ENCODE data around the gene TPTE2.
"Not testable (repeated sequence)": the region's sequence is repeated elsewhere in the genome, so short reads cannot be mapped to it uniquely, and the experiment has no call there.

TPTE2 gene

DNA sequence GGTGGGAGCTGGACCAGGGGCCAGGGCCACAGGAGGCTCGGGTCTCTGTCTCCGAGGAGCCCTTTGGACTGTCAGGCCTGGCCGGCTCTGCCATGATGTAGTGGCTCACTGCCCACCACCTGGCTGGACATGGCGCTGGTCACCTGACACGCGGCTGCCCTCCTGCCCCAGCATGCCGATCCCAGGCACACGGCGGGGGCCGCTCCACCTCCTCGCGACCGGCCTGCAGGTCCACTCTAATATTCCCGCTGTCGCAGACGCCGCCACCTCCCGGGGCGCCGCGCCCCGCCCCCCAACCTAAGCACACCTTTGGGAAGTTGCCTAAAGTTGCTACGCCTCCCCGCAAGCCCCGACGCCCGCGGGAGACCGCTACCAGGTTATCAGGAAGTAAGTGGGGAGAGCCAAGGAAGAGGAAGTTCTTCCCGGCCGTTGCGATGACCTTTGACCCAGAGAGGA lies at the start of gene TPTE2:
TSS of gene TPTE2 (minus strand) at position 406 of the 456 bp plus-strand sequence. CDS start 58,298 bp downstream, outside the sequence.
- DNase-seq: not testable (repeated sequence)

- no peak for DNase-seq
Observed at GRCh38 chr13:19607523-19608078, 46.3 kb upstream of the TPTE2 start.

DNA sequence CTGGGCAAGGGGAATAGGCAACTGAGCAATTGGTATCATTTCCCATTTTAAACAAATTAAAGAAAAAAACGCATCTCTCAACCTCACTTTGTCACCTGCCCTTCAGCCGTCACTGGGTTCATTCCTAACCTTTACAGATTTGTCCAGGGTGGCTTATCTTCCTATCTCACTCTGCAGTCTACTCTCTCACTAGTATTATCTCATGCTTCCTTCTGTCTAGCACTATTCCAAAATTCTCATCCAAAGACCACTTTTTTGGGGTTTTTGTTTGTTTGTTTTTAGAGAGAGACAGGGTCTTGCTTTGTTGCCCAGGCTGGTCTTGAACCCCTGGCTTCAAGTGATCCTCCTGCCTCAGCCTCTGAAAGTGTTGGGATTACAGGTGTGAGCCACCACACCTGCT lies 45.4 kb upstream of the TPTE2 start:
- no peak for DNase-seq

GRCh38 chr13:19606152-19606551 lies 44.8 kb upstream of the TPTE2 start:
- no peak for DNase-seq

DNA sequence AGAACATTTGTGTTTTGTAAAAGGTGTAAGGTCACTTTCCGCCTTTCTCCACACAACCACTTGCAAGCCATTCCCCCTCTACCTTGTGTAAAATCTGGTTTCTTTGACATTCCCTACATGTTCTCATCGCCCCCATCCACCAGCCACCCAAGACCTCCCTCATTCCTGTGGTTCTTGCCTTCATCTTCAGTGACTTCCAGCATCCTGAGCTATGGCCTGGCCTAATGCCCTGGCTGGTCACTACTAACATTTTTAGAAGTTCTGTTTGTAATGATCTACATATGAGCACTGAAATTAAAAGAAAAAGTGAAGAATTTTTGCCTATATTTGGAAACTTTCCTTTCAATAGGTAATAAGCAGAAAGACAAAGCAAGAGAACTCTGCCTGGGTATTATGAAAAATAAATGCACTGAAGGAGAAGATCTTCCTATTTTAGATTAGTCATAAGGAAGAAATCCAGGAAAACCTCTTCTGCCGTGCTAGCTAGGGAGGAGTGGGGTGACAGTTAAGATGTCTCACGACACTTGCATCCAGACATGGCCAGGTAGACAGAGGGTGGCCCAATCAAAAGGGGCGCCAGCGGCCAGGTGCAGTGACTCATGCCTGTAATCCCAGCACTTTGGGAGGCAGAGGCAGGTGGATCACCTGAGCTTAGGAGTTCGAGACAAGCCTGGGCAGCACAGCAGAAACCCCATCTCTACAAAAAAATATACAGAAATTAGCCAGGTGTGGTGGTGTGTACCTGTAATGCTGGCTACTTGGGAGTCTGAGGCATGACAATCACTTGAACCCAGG lies 44.0 kb upstream of the TPTE2 start:
- DNase-seq: no peak

GRCh38 chr13:19604306-19604705 lies 43.0 kb upstream of the TPTE2 start:
- no peak for DNase-seq

DNA sequence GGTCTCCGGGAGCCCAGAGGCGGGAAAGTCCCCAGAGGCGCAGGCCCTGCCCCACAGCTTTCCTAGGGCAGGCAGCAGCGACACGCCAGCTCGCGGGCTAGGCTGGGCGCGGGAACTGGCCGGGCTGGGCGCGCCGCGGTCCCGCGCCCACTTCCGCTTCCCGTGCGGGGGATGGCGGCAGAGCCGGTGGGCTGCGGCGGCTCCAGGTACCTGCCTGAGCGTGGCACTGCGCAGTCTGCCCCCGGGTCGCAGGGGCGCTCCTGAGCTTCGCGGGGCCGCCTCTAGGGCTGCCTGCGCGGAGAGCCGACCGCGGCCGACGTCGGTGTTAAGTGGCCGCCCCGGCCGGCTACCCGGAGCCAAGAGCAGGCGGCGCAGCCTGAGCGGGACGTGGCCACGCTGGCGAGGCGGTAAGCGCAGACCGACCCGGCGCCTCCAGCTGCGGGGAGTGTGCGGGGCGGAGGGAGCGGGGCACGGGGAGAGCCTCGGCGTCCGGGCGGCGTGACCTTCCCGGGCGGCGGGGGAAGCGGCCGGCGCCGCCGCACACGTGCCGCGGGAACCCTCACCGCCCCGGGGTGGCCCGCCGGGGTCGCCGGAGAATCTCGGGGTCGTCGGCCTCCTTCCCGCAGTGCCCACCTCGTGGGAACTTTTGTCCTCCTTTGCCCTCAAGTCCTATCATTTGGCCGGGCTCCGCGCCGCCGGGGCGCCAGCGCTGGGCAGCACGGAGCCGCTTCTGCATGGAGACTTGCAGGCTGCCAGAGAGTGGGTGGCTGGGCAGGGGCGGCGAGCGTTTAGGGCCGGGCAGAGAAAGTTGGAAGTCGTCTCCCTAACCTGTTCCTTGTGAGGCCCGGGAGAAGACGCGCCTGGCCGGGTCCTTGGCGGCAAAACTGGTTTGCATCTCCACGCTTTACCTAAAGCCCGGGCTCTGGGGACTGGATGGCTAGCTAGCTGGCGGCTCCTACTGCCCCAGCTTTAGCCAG lies 40.7 kb upstream of the TPTE2 start:
- no peak for DNase-seq

DNA sequence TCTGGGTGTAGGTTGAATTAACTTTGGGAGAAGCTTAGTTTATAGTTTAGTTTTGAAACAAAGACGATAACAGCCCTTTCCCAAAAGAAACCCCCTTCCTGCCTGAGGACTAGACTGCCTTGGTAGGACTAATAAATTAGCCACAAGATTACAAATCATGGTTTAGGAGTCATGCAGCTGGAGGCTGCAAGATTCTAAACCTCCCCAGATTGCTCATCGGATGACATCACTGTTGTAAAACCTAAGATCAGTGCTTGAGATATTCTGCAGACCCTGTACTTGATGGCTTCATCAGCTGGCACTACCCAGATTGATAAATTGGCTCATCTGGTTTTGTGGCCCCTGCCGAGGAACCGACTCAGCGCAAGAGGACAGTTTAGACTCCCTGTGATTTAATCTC lies 36.2 kb upstream of the TPTE2 start:
- DNase-seq: no peak

DNA sequence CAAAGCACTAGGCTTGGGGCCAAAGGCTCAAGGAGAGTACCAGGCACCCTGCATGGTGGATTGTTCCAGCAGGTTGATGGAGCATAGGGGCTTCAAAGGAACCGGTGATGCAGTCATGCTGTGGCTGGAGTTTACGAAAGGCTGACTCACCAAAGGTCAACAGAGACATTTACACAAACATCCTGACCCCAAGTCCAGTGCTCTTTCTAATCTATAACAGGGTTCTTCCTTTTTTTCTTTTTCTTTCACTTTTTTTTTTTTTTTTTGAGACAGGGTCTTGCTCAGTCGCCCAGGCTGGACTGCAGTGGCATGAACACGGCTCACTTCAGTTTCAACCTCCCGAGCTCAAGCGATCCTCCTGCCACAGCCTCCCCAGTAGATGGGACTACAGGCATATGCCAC lies 35.6 kb upstream of the TPTE2 start:
- DNase-seq: no peak

- no peak for DNase-seq
Observed at GRCh38 chr13:19596086-19596485, 34.8 kb upstream of the TPTE2 start.

DNA sequence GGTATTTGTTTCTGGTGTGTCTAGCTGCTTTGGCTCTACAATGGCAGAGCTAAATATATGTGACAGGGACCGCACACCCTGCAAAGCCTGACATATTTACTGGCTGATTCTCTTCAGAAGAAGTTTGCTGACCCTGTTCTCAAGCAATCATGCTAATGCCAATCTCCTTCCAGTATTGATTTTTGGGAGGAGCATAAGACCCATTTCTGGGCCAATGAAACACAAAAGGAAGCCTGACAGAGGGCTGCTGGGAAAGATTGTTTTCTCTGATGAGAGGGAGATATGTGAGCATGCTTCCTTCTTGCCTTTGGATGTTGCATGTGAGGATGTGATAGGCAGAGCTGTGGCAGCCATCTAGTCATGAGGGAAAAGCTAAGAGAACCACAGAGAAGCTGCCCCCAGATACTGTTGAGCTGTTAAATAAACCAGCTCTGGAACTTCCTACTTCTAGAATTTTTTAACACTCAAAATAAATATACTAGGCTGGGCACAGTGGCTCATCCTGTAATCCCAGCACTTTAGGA lies 31.4 kb upstream of the TPTE2 start:
- DNase-seq: no peak

GRCh38 chr13:19591864-19592263 lies 30.5 kb upstream of the TPTE2 start:
- DNase-seq: no peak

GRCh38 chr13:19590423-19590822 lies 29.1 kb upstream of the TPTE2 start:
- no peak for DNase-seq

DNA sequence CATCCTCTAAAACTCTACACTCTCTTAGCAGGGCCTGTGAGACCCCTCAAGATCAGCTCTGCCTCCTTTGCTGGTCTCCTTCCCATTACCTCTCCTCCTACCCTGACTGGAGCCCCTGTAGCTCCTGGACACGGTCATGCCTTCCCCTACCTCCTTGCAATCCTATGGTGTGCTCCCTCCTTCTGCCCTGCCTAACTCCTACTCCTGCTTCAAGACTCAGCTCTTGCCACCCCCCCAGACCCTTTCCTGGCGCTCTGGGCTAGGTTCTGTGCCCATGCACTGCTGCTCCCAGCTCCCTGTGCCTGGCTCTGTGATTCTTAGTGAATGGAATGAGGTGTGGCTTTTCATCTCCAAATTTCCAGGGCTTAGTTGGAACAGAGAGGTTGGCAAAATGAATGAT lies 28.0 kb upstream of the TPTE2 start:
- DNase-seq: no peak

DNA sequence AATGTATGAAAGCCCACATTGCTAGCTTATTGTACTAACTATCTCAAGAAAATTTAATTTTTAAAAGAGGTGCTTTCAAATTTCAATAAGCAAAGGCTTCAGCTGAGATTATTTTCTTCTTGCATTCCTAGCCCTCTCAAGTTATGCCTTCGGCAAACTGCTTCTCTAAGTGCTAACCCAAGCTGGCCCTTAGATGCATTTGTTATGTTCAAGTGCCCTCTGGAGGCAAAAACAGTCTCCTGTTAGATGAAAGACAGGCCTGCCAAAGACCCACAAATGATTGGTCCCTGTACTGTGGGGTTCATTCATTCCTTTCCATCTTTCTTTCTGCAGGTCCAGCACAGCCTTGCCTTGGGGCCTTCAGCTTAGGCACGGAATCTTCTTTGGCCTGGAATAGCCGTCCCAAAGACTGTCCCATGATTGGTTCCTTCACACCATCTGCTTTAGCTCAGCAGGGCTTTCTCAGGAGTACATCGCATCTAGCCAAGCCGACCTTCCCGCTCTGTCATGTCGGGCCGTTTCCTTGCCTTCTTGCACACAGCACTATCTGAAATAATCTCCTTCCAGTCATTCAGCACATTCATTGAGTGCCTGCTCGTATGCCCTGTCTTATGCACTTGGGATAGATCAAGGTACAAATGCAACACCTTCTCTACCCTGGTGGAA lies 26.4 kb upstream of the TPTE2 start:
- no peak for DNase-seq

GRCh38 chr13:19586904-19587634 lies 25.7 kb upstream of the TPTE2 start:
- no peak for DNase-seq

- DNase-seq: no peak
Observed at GRCh38 chr13:19581675-19582074, 20.3 kb upstream of the TPTE2 start.

DNA sequence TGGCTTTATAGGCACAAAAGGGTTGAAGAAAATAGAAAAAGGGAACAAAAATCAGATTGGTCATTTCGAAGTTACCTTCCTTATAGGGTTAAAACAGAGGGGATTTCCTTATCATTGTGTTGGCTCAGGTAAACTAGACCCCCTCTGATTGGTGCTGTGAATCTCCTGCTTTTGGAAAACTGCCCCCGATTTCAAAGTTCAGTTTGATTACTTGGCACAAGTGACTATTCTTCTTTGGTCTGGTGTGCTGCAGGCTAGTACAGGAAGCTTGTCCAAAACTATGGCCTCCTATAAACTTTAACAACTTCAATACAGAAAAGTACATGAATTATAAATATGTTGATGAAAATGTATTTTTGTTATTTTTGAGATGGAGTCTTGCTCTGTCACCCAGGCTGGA lies 13.9 kb upstream of the TPTE2 start:
- no peak for DNase-seq

DNA sequence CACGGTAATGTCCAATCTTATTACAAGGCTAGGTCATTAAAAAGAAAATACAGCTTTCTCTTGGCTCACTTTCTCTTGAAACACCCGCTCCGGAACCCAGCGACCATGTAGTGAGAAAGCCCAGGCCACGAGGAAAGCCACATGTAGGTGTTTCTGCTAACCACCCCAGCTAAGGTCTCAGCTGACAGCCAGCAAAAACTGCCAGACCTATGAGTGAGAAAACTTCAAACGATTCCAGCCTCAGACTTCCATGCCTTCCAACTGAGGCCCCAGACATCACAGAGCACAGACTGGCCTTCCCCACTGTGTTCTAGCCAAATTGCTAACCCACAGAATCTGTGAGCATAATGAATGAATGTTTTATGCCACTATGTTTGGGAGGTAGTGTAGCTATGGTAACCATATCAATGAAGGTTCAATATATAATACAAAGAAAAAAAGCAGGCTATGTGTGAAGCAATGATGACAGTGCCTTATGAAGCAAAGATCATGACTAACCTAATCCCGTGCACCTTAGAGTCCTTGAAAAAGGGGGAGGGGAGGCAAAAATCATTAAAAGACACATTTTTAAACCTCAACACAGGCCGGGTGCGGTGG lies 11.9 kb upstream of the TPTE2 start:
- DNase-seq: no peak

GRCh38 chr13:19572280-19572679 lies 10.9 kb upstream of the TPTE2 start:
- no peak for DNase-seq

- DNase-seq: no peak
Observed at GRCh38 chr13:19567820-19568534, 6.6 kb upstream of the TPTE2 start.
